KMS-11 (cell line): ENCODE data around the gene ARHGEF19.

Experiments used
- H2AFZ ChIP-seq: fragments of 200-600 bp; sonication (generic); 2 replicates; pipeline ENCODE4 v1.6.1; 2016; ENCODE audit warnings: antibody characterized with exemption, mixed run types, low read depth
- H3K27ac ChIP-seq: fragments of 200-600 bp; sonication (generic); 2 replicates; pipeline ENCODE4 v1.6.1; 2016; ENCODE audit warnings: mild to moderate bottlenecking, mixed run types
- H3K27me3 ChIP-seq: fragments of 200-600 bp; sonication (generic); 2 replicates; pipeline ENCODE4 v1.6.1; 2017; ENCODE audit warnings: mild to moderate bottlenecking, low read depth, mixed run types, moderate library complexity; ENCODE audit not compliant: insufficient read depth
- H3K36me3 ChIP-seq: fragments of 200-600 bp; sonication (generic); 2 replicates; pipeline ENCODE4 v1.6.1; 2017; ENCODE audit warnings: mild to moderate bottlenecking, mixed run types; ENCODE audit not compliant: insufficient read depth
- H3K4me1 ChIP-seq: fragments of 200-600 bp; sonication (generic); 2 replicates; pipeline ENCODE4 v1.6.1; 2016; ENCODE audit warnings: mild to moderate bottlenecking, low read depth, mixed run types; ENCODE audit not compliant: poor library complexity, severe bottlenecking
- H3K4me2 ChIP-seq: fragments of 200-600 bp; sonication (generic); 2 replicates; pipeline ENCODE4 v1.7.0; 2016; ENCODE audit warnings: mild to moderate bottlenecking, mixed run types
- H3K4me3 ChIP-seq: fragments of 200-600 bp; sonication (generic); IDR thresholded peaks from 2 replicates; pipeline ENCODE4 v1.6.1; 2017; ENCODE audit warnings: low read depth, low read length, mixed read lengths; ENCODE audit not compliant: insufficient read depth
- H3K79me2 ChIP-seq: fragments of 200-600 bp; sonication (generic); 2 replicates; pipeline ENCODE4 v1.6.1; 2016; ENCODE audit warnings: low read depth, mixed run types; ENCODE audit not compliant: insufficient read depth
- H3K9ac ChIP-seq: fragments of 200-600 bp; sonication (generic); 2 replicates; pipeline ENCODE4 v1.6.1; 2016; ENCODE audit warnings: mild to moderate bottlenecking, mixed run types
- H4K20me1 ChIP-seq: fragments of 200-600 bp; sonication (generic); 2 replicates; pipeline ENCODE4 v1.6.1; 2016; ENCODE audit warnings: mild to moderate bottlenecking, mixed run types; ENCODE audit not compliant: insufficient read depth
- TF ChIP-seq, protein P1 (sequence below): fragments of 200-600 bp; sonication (generic); conservative IDR thresholded peaks from 2 replicates; pipeline ENCODE4 v1.6.1; 2017; ENCODE audit warnings: low read depth, mild to moderate bottlenecking, antibody characterized with exemption, low read length, moderate library complexity, mixed read lengths

ARHGEF19 gene

GRCh38 chr1:16153999-16154673 lies 58.3 kb downstream of the ARHGEF19 start:
- no peak overlapping the region for H2AFZ ChIP-seq
- H3K27ac ChIP-seq = no peak overlapping the region
- no peaks in the 10 kb centered on the region for H4K20me1 ChIP-seq
- H3K9ac ChIP-seq = no peak overlapping the region
- H3K36me3 ChIP-seq = no peaks in the 10 kb centered on the region
- TF ChIP-seq, protein P1, sequence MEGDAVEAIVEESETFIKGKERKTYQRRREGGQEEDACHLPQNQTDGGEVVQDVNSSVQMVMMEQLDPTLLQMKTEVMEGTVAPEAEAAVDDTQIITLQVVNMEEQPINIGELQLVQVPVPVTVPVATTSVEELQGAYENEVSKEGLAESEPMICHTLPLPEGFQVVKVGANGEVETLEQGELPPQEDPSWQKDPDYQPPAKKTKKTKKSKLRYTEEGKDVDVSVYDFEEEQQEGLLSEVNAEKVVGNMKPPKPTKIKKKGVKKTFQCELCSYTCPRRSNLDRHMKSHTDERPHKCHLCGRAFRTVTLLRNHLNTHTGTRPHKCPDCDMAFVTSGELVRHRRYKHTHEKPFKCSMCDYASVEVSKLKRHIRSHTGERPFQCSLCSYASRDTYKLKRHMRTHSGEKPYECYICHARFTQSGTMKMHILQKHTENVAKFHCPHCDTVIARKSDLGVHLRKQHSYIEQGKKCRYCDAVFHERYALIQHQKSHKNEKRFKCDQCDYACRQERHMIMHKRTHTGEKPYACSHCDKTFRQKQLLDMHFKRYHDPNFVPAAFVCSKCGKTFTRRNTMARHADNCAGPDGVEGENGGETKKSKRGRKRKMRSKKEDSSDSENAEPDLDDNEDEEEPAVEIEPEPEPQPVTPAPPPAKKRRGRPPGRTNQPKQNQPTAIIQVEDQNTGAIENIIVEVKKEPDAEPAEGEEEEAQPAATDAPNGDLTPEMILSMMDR = no peak
- H3K79me2 ChIP-seq = no peaks in the 10 kb centered on the region
- H3K4me1 ChIP-seq = peaks cover 21% of the 10 kb centered on the region
- no peaks in the 10 kb centered on the region for H3K27me3 ChIP-seq
- no peak overlapping the region for H3K4me2 ChIP-seq
- no peak overlapping the region for H3K4me3 ChIP-seq

DNA sequence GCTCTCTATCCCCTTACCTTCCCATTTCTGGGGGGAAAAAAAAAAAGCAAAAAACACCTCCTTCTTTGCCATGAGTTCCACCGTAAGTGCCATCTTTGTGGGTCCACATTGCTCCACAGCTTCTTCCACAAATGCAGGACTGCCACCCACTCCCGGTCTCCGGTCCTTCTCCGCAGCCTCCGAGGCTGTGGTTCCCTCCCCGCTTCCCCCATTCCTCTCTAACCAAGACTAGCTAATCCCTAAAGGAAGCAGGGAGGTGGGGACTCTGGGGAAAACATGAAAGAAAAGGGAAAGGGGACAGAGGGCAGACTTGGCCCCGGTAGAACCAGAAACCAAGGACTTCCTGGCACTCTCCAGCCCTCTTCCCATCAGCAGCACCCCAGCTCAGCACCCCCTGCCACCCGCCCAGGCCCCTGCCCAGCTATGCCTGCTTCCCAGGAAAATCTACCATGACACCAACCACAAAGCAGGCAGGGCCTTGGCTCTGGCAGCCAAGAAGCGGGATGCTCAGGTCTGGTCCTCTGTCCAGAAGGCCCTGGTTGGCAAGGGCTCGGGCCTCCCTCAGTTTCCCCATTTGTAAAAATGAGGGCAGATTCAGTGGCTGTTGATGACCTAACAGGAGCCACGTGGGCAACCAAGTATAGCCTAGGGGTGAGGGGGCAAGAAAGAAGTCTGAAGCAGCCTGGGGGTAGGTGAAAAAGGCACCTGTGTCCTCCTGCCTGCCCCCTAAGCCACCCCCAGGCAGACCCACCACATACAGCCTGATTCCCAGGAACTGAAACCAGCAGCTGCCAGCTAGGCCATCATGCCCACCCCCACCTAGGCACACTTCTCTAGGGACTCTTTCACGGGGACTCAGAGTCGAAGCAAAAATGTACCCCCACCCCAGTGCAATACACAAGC lies 59.1 kb downstream of the ARHGEF19 start:
- H3K4me3 ChIP-seq = no peak overlapping the region
- no peak overlapping the region for H3K9ac ChIP-seq
- no peaks in the 10 kb centered on the region for H4K20me1 ChIP-seq
- no peak overlapping the region for H3K27ac ChIP-seq
- no peak overlapping the region for H3K4me2 ChIP-seq
- H3K36me3 ChIP-seq = no peaks in the 10 kb centered on the region
- H3K27me3 ChIP-seq = no peaks in the 10 kb centered on the region
- TF ChIP-seq, protein P1 = no peak
- H3K79me2 ChIP-seq = no peaks in the 10 kb centered on the region
- no peak overlapping the region for H2AFZ ChIP-seq
- peaks cover 21% of the 10 kb centered on the region for H3K4me1 ChIP-seq

DNA sequence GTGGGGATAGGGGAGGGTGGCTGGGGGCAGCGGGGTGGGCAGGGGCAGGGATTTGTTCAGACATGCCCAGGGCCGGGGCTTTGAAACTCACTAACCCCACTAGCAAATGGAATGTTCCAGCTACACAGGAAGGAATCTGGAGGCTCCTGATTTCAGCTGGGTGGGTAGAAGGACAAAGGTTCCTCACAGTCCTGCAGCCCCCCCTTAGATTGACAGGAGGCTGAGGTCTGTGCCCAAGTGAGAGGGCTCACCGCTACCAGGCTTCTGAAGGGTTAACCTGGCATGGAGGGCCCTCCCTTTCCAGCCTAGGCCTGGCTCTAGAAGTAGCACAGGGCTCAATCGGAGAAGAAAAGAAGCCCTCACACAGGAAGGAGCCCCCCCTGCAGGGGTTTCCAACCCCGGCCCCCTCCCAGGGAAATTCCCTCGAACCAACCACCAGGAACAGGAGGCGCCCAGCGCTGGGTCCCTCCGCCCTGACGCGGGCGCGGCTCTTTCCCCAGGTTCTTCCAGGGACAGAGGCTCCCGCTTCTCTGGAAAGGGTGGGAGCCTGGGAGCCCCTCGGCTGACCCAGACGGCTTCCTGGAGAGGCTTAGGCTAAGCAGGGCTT lies 59.9 kb downstream of the ARHGEF19 start:
- no peaks in the 10 kb centered on the region for H3K36me3 ChIP-seq
- TF ChIP-seq, protein P1 = no peak
- H3K27ac ChIP-seq = no peak overlapping the region
- H3K4me2 ChIP-seq = no peak overlapping the region
- no peak overlapping the region for H3K9ac ChIP-seq
- H3K27me3 ChIP-seq = no peaks in the 10 kb centered on the region
- H3K79me2 ChIP-seq = no peaks in the 10 kb centered on the region
- no peak overlapping the region for H2AFZ ChIP-seq
- no peak overlapping the region for H3K4me3 ChIP-seq
- no peaks in the 10 kb centered on the region for H4K20me1 ChIP-seq
- H3K4me1 ChIP-seq = peaks cover 22% of the 10 kb centered on the region

- no peaks in the 10 kb centered on the region for H3K79me2 ChIP-seq
- H3K27ac ChIP-seq = no peak overlapping the region
- peaks cover 28% of the 10 kb centered on the region for H3K4me1 ChIP-seq
- no peak overlapping the region for H3K9ac ChIP-seq
- no peak overlapping the region for H3K4me2 ChIP-seq
- no peaks in the 10 kb centered on the region for H3K36me3 ChIP-seq
- no peaks in the 10 kb centered on the region for H3K27me3 ChIP-seq
- H2AFZ ChIP-seq = no peak overlapping the region
- H3K4me3 ChIP-seq = no peak overlapping the region
- no peaks in the 10 kb centered on the region for H4K20me1 ChIP-seq
- TF ChIP-seq, protein P1 = no peak
Measured at GRCh38 chr1:16151995-16152384, 60.5 kb downstream of the ARHGEF19 start.
